ENCODE measurements around the gene ZNRF2.
"Not testable (repeated sequence)": the region's sequence is repeated elsewhere in the genome, so short reads cannot be mapped to it uniquely, and the experiment has no call there.

The ZNRF2 gene

DNA sequence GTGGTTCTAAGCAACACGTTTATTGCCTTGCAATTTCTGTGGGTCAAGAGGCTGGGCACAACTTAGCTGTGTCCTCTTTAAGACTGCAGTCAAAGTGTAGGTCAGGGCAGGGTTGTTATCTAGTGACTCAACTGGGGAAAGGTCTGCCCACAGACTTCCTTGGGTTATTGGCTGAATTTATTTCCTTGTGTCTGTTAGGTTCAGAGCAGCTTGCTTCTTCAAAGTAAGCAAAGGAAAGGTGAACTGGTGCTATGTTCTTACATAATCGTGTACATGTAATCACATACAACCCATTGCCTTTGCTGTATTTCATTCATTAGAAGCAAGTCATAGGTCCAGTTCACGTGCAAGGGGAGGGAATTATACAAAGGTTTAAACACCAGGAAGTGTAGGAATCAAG, 5.9 kb downstream of the ZNRF2 start:
- not testable (repeated sequence) for DNase-seq

DNA sequence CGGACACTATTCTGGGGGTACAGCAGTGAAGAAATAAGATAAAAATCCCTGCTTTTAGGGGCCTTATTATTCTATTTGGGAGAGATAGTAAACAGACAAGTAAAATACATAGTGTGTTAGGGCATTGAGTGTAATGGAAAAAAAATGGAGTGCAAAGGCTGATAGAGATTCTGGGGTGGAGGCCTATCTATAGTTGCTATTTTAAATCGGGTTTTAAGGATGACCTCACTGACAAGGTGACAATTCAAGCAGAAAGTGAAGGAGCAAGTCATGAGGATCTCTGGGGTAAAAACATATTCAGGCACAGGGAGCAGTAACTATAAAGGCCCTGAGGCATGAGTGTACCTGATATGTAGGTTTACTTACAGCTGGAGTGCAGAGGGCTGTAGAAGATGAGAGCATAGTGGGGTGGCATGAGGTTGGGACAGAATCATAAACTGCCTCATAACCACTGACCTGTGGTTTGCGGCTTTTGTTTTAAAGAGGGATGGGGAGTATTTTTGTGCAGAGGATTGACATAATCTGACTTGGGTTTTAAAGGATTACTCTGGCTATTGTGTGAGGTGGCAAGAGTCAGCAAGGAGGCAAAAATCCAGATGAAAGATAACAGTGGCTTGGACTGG, 8.1 kb downstream of the ZNRF2 start:
- not testable (repeated sequence) for DNase-seq

DNA sequence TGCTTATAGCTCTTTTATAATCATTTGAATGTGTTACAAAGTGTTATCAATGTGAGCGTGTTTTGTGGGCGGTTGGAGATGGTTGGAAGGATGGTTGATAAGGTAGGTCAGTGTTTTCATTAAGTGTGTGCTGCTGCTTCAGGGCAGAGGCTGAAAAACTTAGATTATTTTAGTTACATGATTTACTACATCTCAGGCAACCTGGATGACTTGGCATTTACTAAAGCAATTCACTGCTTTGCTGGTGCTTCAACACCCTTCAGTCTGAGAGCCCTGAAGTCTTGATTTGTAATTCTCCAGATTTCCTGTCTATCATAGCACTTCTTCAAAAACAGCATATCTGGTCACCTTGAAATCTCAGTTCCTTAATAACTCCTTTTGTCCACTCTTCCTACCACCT, 11.9 kb downstream of the ZNRF2 start:
- DNase-seq = not testable (repeated sequence)

DNA sequence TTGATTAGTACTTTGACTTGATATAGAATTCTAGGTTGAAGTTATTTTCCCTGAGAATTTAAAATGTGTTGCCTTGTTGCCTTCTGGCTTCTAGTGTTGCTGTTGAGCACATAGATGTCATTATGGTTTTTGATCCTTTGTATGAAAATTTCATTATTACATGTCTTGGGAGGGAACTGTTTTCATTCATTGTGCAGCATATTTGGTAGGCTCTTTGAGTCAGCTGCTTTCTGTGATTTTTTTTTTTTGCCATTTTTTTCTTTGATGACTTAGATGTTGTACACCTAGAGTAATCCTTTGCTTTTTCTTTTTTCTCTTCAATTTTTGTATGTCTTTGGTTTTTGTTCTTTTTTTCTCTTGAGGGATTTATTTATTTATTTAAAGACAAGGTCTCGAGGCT, 13.1 kb downstream of the ZNRF2 start:
- not testable (repeated sequence) for DNase-seq

DNA sequence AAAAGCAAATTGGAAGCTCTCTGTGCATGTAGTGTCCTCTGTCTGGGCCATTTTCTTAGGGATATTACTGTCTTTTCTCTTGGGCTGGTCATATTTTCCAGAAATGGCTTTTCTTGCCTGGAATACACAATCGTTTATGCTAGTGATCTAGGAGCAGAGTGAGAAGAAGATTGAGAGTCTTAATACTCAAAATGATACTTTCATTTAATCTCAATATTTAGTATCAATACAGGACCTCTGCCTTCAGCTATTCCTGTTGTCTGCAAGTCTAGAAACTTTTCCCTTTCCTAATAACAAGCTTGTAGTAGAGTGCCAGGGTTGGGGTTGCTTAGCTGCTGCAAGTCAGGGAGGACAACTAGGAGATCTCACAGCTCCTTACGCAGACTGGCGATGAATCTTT, 14.0 kb downstream of the ZNRF2 start:
- not testable (repeated sequence) for DNase-seq

DNA sequence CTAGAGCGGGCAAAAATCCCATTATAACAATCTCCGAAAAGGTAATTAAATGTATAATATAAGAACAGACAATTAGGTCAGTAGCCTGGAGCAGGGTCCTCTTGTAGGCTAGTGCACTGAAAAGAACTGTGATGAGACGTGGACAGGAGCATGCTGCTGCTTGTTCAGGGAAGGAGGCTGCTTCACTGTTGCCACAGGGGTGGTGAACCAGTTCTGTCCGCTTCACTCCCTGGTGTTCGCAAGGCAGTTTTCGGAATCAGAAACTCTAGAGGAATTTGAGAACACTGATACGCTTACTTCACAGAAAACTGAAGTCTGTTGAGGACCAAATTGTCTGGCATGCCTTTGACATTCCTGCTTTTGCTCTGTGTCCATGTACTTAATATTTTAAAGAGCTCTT, 17.4 kb downstream of the ZNRF2 start:
- DNase-seq = no peak

- no peak for DNase-seq
These were observed 18.4 kb downstream of the ZNRF2 start for GRCh38 chr7:30302656-30303311.

- no peak for DNase-seq
These were observed 19.1 kb downstream of the ZNRF2 start for GRCh38 chr7:30303312-30304039.

DNA sequence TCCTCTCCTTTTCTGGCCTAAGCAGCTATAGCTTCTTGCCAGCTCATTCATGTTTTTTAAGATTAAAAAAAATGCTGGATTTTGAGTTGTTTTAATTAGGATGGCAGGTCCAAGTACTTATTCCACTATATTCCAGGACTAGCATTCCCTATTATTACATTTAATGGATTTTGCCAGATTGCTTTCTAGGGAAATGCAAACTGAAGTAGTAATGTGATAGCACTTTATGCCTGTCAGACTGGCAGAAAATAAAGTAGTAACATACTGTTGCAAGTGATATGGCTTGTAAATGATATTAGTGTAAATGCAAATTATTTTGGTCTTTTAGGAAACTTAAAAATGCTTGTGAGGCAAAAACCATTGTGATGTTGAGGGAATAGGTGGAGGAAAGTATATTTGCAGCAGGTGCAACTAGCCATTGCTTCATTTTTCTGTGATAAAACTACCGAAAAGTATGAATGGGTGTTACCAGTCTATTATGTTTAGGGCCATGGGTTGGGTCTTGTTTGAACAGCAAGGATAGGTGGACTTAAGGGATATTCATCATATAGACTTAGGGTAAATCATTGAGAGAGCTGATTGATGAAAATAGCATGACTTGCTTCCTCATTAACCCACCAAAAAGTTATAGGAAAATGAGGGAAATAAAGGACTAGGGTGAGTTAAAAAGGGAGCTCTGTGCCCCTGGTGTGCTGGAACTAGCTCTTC, 19.9 kb downstream of the ZNRF2 start:
- DNase-seq = no peak

- no peak for DNase-seq
These were observed 22.6 kb downstream of the ZNRF2 start for GRCh38 chr7:30306976-30307375.

- no peak for DNase-seq
These were observed 24.0 kb downstream of the ZNRF2 start for GRCh38 chr7:30308389-30308788.

DNA sequence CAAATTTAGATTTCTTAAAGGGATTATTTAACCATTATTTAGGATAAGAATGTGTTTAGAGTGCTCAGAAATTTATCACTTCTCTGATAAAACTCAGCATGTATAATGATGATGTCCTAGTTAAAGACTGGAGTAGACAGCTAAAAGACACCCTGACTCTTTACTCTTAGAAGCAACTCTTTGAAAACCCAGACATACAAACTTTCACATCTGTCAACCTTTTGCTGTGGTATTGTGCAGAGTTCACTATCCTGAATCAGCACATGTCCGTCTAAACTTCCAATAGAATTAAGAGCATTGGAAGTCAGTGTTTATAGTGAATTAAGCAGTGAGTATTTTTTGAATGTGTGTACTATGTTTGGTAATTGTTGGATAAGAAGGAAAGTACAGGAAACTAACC, 24.9 kb downstream of the ZNRF2 start:
- no peak for DNase-seq

DNA sequence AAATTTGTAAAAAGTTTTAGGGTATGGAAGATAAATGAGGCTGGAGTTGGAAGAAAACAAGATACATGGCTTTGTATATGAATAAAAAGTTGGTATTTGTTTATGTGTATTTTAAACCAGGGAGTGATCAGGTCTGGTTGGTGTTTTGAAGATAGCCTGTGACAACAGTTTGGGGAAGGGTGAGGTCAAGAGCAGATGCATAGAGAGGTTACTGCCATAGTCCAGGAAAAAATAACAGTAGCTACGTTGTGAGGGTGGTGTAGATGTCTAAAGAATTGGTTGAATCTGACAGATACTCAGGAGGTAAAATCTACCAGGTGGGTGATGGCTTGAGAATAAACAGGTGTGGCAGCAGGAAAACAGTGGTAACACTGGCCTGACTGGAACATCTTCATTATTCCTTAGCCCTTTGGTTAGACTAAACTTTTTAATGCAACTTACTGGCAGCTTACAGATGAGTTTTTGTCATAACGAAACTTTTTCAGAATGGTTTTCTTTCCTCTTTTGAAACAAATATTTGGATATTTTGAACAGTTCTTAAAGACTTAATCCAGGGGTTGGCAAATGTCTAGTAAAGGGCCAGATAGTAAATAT, 25.5 kb downstream of the ZNRF2 start:
- DNase-seq = no peak

- DNase-seq = no peak
These were observed 26.4 kb downstream of the ZNRF2 start for GRCh38 chr7:30310674-30311362.

- no peak for DNase-seq
These were observed 27.8 kb downstream of the ZNRF2 start for GRCh38 chr7:30312178-30312577.

DNA sequence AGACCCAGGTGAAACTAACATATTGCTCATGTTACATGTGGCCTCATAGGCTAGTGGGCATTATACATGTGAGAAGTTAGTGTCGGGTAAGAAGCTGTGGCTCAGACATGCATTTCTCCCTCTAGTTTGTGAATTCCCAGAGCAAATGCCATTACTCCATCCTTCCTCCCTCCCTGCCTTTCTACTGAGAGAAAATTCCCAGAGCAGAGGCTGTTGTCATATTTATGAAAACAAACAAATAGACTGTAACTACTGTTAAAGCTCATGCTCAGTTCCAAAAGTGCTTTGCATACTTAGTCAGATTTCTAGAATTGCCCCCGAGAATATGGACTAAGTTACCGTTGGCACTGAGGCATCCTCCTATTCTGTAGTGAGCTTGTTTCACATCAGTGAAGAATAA, 29.0 kb downstream of the ZNRF2 start:
- no peak for DNase-seq

DNA sequence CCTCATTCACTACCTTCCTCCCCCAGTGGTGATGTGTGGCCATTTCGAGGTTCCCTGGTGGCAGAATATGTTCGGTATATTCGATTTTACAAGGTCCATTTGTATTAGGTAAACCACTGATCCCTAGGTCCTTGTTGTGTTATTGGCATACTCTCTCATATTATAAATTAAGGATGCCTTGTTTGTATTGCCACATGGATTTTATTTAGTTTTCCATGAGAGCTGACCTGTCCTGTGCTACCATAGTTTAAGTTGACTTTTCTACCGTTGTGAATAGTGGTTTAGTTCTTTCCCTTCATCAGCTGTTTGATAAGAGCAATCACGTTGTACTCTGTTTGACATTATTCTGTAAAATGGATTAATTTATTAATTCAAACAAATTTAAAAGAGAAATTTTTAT, 29.4 kb downstream of the ZNRF2 start:
- DNase-seq = no peak

GRCh38 chr7:30315589-30315988, 31.2 kb downstream of the ZNRF2 start:
- no peak for DNase-seq

DNA sequence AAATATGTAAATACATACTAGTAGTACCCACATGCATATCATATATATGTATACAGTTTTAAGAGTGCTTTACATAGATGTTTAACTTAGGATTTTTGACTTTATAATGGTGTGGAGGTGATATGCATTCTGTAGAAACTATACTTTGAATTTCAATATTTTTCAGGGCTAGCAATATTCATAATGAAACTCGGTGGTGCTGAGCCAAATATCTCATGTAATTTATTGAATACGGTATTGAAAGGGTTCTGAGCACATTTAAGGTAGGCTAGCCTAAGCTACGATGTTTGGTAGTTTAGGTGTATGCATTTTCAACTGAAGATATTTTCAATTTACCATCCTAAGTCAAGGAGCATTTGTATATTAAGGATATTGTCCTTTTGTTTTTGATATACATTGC, 36.0 kb downstream of the ZNRF2 start:
- no peak for DNase-seq

DNA sequence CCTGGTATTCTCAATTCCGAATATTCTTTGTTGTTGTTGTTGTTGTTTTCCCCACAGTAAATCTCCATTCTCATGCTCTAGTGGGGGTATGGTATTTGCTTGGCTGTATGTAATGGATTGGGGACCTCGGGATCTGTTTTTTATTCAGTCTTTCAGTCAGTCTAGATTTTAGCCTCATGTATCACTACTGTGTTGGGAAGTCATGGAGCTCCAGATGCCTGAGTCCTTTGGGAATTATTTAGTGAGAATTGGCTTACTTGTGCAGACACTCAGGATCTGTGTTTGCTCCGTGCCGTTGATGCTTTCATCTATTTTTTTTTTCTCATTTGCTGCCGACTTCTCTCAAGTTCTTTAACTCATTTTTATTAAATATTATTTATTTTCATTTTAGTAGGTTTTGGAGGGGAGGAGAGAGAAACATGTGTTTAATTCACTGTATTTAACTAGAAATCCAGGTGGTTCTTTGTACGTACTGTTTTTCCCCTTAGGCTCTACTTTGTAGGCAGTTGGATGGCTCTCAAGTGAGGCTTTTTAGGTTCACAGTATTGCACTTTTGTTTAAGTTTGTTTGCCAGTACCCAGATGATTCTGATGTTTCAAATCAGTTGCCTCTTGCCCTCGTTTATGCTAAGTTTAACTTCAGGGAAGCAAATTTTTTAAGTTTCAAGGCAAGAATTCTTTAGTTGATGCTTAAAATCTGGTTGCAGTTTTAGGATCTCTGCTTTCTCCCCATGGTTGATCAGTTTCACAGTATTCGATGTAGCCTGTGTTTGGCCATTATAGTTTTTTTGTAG, 36.9 kb downstream of the ZNRF2 start:
- DNase-seq = no peak

DNA sequence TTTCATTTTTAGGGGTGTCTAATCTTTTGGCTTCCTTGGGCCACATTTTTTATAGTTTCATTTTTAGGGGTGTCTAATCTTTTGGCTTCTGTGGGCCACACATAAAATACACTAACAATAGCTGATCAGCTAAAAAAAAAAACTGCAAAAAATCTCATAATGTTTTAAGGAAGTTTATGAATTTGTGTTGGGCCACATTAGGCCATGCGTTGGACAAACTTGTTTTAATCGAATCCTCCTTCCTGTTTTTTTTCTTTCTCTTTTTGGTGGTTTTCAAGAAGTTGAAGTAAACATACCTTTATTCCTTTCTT, 37.4 kb downstream of the ZNRF2 start:
- DNase-seq = no peak
